Kidney tubule cell (primary cell): ENCODE results near the gene RCAN1.
"Not testable (repeated sequence)": the region's sequence is repeated elsewhere in the genome, so short reads cannot be mapped to it uniquely, and the experiment has no call there.

Experiments used
- DNase-seq: peaks from one replicate; pipeline ENCODE4 v3.0.0-alpha.2; 2018; ENCODE audit warnings: low spot score

RCAN1 gene

GRCh38 chr21:34568801-34569200 is 46.1 kb downstream of the RCAN1 start:
- DNase-seq = not testable (repeated sequence)

- DNase-seq = no peak
Observed at GRCh38 chr21:34567604-34568155, 47.2 kb downstream of the RCAN1 start.

GRCh38 chr21:34565238-34565637 is 49.7 kb downstream of the RCAN1 start:
- no peak for DNase-seq

GRCh38 chr21:34563370-34563769 is 51.5 kb downstream of the RCAN1 start:
- DNase-seq = not testable (repeated sequence)

- no peak for DNase-seq
Observed at GRCh38 chr21:34561806-34562205, 53.1 kb downstream of the RCAN1 start.

GRCh38 chr21:34560609-34561008 is 54.3 kb downstream of the RCAN1 start:
- DNase-seq = no peak

- DNase-seq = no peak
Observed at GRCh38 chr21:34560021-34560420, 54.9 kb downstream of the RCAN1 start.

- DNase-seq = no peak
Observed at GRCh38 chr21:34559089-34559631, 55.8 kb downstream of the RCAN1 start.

- DNase-seq = no peak
Observed at GRCh38 chr21:34558166-34558565, 56.7 kb downstream of the RCAN1 start.

- no peak for DNase-seq
Observed at GRCh38 chr21:34557261-34557660, 57.7 kb downstream of the RCAN1 start.

- DNase-seq = not testable (repeated sequence)
Observed at GRCh38 chr21:34554670-34555069, 60.2 kb downstream of the RCAN1 start.

GRCh38 chr21:34554227-34554626 is 60.7 kb downstream of the RCAN1 start:
- DNase-seq = no peak

GRCh38 chr21:34553151-34553952 is 61.6 kb downstream of the RCAN1 start:
- peak; percentile 82 for DNase-seq

GRCh38 chr21:34552360-34553098 is 62.4 kb downstream of the RCAN1 start:
- no peak for DNase-seq

GRCh38 chr21:34550182-34550799 is 64.6 kb downstream of the RCAN1 start:
- no peak for DNase-seq

GRCh38 chr21:34548781-34549376 is 66.0 kb downstream of the RCAN1 start:
- DNase-seq = no peak

- no peak for DNase-seq
Observed at GRCh38 chr21:34546542-34546941, 68.4 kb downstream of the RCAN1 start.

- peak; percentile 91 for DNase-seq
Observed at GRCh38 chr21:34545079-34545884, 69.6 kb downstream of the RCAN1 start.

GRCh38 chr21:34544032-34544496 is 70.8 kb downstream of the RCAN1 start:
- DNase-seq = peak; percentile 91

GRCh38 chr21:34543017-34543416 is 71.9 kb downstream of the RCAN1 start:
- no peak for DNase-seq

- no peak for DNase-seq
Observed at GRCh38 chr21:34540206-34540605, 74.7 kb downstream of the RCAN1 start.
